MCF 10A (cell line): ENCODE results near the gene KLRF1. TPM values are rescaled to one million over a fixed set of nuclear protein-coding genes. Genes with fewer than 3 reads are reported as not detected.

Source experiments
- BruUV-seq: library from RNA; stranded (reverse); fragments of 400-500 nt; replicated peaks from 2 replicates; lab custom pipeline; 2021; lab: Mats Ljungman, UMichigan
- CTCF ChIA-PET: fragments of 300-600 bp; sonication (Branson Sonifier 250); formaldehyde crosslinking; extraction: SDS; loops from one replicate; lab custom pipeline; 2021; ENCODE audit warnings: antibody characterized with exemption, inconsistent platforms; lab: Yijun Ruan, JAX
- POLR2A ChIA-PET: fragments of 300-600, 350-650 bp; sonication (Branson Sonifier 250); formaldehyde crosslinking; extraction: SDS; loops from one replicate; lab custom pipeline; 2020; ENCODE audit warnings: antibody characterized with exemption, inconsistent platforms; lab: Yijun Ruan, JAX
- DNase-seq: peaks from one replicate; pipeline ENCODE4 v3.0.0-alpha.2; 2018; ENCODE audit not compliant: unreplicated experiment
- H3K27ac Mint-ChIP-seq: one replicate; pipeline ENCODE4 v1.8.0; 2022; ENCODE audit warnings: mild to moderate bottlenecking, low read depth, mixed read lengths; ENCODE audit not compliant: unreplicated experiment
- H3K27me3 Mint-ChIP-seq: one replicate; pipeline ENCODE4 v1.8.0; 2022; ENCODE audit warnings: mixed read lengths; ENCODE audit not compliant: insufficient read depth, unreplicated experiment
- H3K36me3 Mint-ChIP-seq: one replicate; pipeline ENCODE4 v1.8.0; 2022; ENCODE audit warnings: mild to moderate bottlenecking, moderate library complexity, mixed read lengths; ENCODE audit not compliant: insufficient read depth, unreplicated experiment
- H3K4me1 Mint-ChIP-seq: one replicate; pipeline ENCODE4 v1.8.0; 2022; ENCODE audit warnings: mixed read lengths; ENCODE audit not compliant: insufficient read depth, unreplicated experiment
- H3K4me3 Mint-ChIP-seq: one replicate; pipeline ENCODE4 v1.8.0; 2022; ENCODE audit warnings: mild to moderate bottlenecking, moderate library complexity, mixed read lengths; ENCODE audit not compliant: unreplicated experiment
- H3K9me3 Mint-ChIP-seq: one replicate; pipeline ENCODE4 v1.8.0; 2022; ENCODE audit warnings: mixed read lengths; ENCODE audit not compliant: unreplicated experiment
- intact Hi-C: fragments of 100-400 bp; cut with micrococcal nuclease; formaldehyde crosslinking; loops from 2 replicates; pipeline ENCODE4 v1.14.1; 2022
- total RNA-seq: library from RNA; stranded (reverse); gene quantifications from 2 replicates; pipeline ENCODE4 v1.2.3, GENCODE V29; 2022
- TF ChIP-seq, protein P1 (sequence below): fragments of 200-600 bp; IDR thresholded peaks from one replicate; pipeline ENCODE4 v1.8.0; 2022; ENCODE audit warnings: antibody characterized with exemption, mild to moderate bottlenecking; ENCODE audit not compliant: unreplicated experiment

The KLRF1 gene
- total RNA-seq, 1 experiment from 2014 or later: not detected

GRCh38 chr12:9782547-9783382, 44.5 kb upstream of the KLRF1 start:
- Mint-ChIP-seq H3K9me3 (no peaks in the 10 kb centered on the region), H3K27me3 (peaks cover 51% of the 10 kb centered on the region), H3K4me3 (no peak overlapping the region), H3K36me3 (no peaks in the 10 kb centered on the region), H3K4me1 (no peaks in the 10 kb centered on the region), H3K27ac (no peak overlapping the region)
- no TSS peak for BruUV-seq
- ChIA-PET POLR2A (no interaction called here), CTCF (interaction anchor here (1.0 kb wide), 1 partner anchor 32 kb away, joined by 4 read pairs; no protein-coding TSS in a partner anchor)
- intact Hi-C loops: no loop called here
- TF ChIP-seq, protein P1, sequence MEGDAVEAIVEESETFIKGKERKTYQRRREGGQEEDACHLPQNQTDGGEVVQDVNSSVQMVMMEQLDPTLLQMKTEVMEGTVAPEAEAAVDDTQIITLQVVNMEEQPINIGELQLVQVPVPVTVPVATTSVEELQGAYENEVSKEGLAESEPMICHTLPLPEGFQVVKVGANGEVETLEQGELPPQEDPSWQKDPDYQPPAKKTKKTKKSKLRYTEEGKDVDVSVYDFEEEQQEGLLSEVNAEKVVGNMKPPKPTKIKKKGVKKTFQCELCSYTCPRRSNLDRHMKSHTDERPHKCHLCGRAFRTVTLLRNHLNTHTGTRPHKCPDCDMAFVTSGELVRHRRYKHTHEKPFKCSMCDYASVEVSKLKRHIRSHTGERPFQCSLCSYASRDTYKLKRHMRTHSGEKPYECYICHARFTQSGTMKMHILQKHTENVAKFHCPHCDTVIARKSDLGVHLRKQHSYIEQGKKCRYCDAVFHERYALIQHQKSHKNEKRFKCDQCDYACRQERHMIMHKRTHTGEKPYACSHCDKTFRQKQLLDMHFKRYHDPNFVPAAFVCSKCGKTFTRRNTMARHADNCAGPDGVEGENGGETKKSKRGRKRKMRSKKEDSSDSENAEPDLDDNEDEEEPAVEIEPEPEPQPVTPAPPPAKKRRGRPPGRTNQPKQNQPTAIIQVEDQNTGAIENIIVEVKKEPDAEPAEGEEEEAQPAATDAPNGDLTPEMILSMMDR: no peak
- no peak for DNase-seq

- H3K27me3 Mint-ChIP-seq: peaks cover 56% of the 10 kb centered on the region
- H3K4me1 Mint-ChIP-seq: no peaks in the 10 kb centered on the region
- TF ChIP-seq, protein P1: no peak
- no TSS peak for BruUV-seq
- no peaks in the 10 kb centered on the region for H3K9me3 Mint-ChIP-seq
- H3K36me3 Mint-ChIP-seq: no peaks in the 10 kb centered on the region
- no peak for DNase-seq
- intact Hi-C loops: no loop called here
- ChIA-PET CTCF (interaction anchor here (0.6 kb wide), 1 partner anchor 452 kb away, joined by 3 read pairs; no protein-coding TSS in a partner anchor), POLR2A (no interaction called here)
- H3K27ac Mint-ChIP-seq: no peak overlapping the region
- no peak overlapping the region for H3K4me3 Mint-ChIP-seq
Measured at GRCh38 chr12:9784326-9784725, 43.0 kb upstream of the KLRF1 start.

DNA sequence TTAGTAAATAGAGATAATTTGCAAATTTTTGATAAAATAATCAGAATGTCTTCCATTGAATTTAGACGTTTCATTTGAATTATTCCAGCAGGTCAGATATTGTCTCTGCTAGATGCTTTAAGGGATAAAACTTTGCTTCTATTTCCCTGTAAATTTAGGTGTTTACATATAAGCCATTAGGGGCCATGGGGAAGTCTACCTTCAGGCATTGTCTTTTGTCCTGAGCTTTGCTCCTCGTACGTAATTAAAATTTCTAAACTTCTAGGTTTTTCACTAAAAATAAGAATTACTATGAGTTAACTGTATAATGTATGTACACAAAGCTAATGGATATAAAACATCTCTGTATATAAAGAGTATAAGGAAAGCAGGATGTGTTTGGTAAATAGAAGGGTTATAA, 42.5 kb upstream of the KLRF1 start:
- TF ChIP-seq, protein P1: no peak
- no peaks in the 10 kb centered on the region for H3K4me1 Mint-ChIP-seq
- no peaks in the 10 kb centered on the region for H3K9me3 Mint-ChIP-seq
- ChIA-PET POLR2A (no interaction called here), CTCF (interaction anchor here (0.6 kb wide), 1 partner anchor 452 kb away, joined by 3 read pairs; no protein-coding TSS in a partner anchor)
- intact Hi-C loops: no loop called here
- BruUV-seq: no TSS peak
- H3K27ac Mint-ChIP-seq: no peak overlapping the region
- H3K36me3 Mint-ChIP-seq: no peaks in the 10 kb centered on the region
- H3K27me3 Mint-ChIP-seq: peaks cover 51% of the 10 kb centered on the region
- H3K4me3 Mint-ChIP-seq: no peak overlapping the region
- DNase-seq: no peak
